K562 (cell line): ENCODE measurements around the gene FBXO48. TPM values are rescaled to one million over a fixed set of nuclear protein-coding genes. Genes with fewer than 3 reads are reported as not detected.

ENCODE experiments used
- ATAC-seq: fragments of 200-7000 bp; cut with Tn5 transposase; 3 replicates; pipeline ENCODE4 v1.9.1; 2020; ENCODE audit warnings: moderate library complexity
- Bru-seq: library from RNA; stranded (reverse); fragments of 400-500 nt; gene quantifications from one replicate; lab custom pipeline; 2021; lab: Mats Ljungman, UMichigan
- BruChase-seq, 2 experiments: library from RNA; stranded (reverse); fragments of 400-500 nt; gene quantifications; one replicate each; lab custom pipeline; 2021; lab: Mats Ljungman, UMichigan
- BruUV-seq: library from RNA; stranded (reverse); fragments of 400-500 nt; replicated peaks from 2 replicates; lab custom pipeline; 2021; lab: Mats Ljungman, UMichigan
- CTCF ChIA-PET: fragments of 300-600 bp; formaldehyde crosslinking; extraction: SDS; loops from one replicate; lab custom pipeline; 2021; ENCODE audit warnings: low intra/inter-chr PET ratio; lab: Yijun Ruan, JAX
- POLR2A ChIA-PET: fragments of 300-600, 350-650 bp; sonication (Branson Sonifier 250); formaldehyde crosslinking; extraction: SDS; loops from one replicate; lab custom pipeline; 2021; ENCODE audit warnings: antibody characterized with exemption, inconsistent platforms; lab: Yijun Ruan, JAX
- DNase-seq, 4 experiments: peaks; one replicate each; pipeline versions ENCODE4 v3.0.0 to v3.0.0-alpha.2; 2011 to 2018; ENCODE audit warnings: low spot score in 3 of 4, mixed read lengths in 3 of 4; ENCODE audit errors: extremely low read depth in 1 of 4
- FAIRE-seq: peaks from 2 replicates; lab custom pipeline; 2011; peaks lifted over from hg19 to GRCh38; lab: Jason Lieb, UNC
- H2AFZ ChIP-seq: 2 replicates; pipeline ENCODE4 v1.6.0; 2011; ENCODE audit warnings: low read depth, low read length, control low read depth, inconsistent platforms
- H3K27ac ChIP-seq: fragments of 200-600 bp; 3 replicates; pipeline ENCODE4 v1.8.0; 2011; ENCODE audit warnings: low read depth, mild to moderate bottlenecking, control low read depth, inconsistent platforms, low read length, moderate library complexity, mixed read lengths; ENCODE audit errors: extremely low read depth
- H3K27me3 ChIP-seq, 2 experiments: fragments of 300-600 bp in 1 of 2; 2 replicates in 1 of 2; 3 replicates in 1 of 2; pipeline versions ENCODE4 v1.6.0 to v1.8.0; 2011; ENCODE audit warnings: inconsistent platforms in 2 of 2, low read length in 2 of 2, mild to moderate bottlenecking in 1 of 2, mixed read lengths in 1 of 2, moderate library complexity in 1 of 2; ENCODE audit not compliant: control insufficient read depth in 2 of 2, insufficient read depth in 2 of 2
- H3K36me3 ChIP-seq: fragments of 300-600 bp; 3 replicates; pipeline ENCODE4 v1.8.0; 2011; ENCODE audit warnings: mild to moderate bottlenecking, low read length, inconsistent platforms; ENCODE audit not compliant: control insufficient read depth, insufficient read depth
- H3K4me1 ChIP-seq, 2 experiments: fragments of 200-600 bp in 1 of 2; replicated peaks in 1 of 2; 2 replicates in 1 of 2; 3 replicates in 1 of 2; pipeline versions ENCODE4 v1.5.1 to v1.8.0; 2011; ENCODE audit warnings: inconsistent platforms in 2 of 2, low read length in 2 of 2, mild to moderate bottlenecking in 1 of 2, mixed read lengths in 1 of 2, moderate library complexity in 1 of 2; ENCODE audit not compliant: control insufficient read depth in 2 of 2, insufficient read depth in 2 of 2
- H3K4me2 ChIP-seq: 2 replicates; pipeline ENCODE4 v1.6.1; 2011; ENCODE audit warnings: low read length, control low read depth, inconsistent platforms, mixed read lengths; ENCODE audit not compliant: insufficient read depth
- H3K4me3 ChIP-seq: fragments of 200-600 bp; sonication (generic), shearing (Covaris generic); 2 replicates; pipeline ENCODE4 v1.5.1; 2016; ENCODE audit warnings: control low read depth, inconsistent platforms
- H3K79me2 ChIP-seq: fragments of 200-600 bp; 3 replicates; pipeline ENCODE4 v1.8.0; 2011; ENCODE audit warnings: low read length, inconsistent platforms; ENCODE audit not compliant: control insufficient read depth, insufficient read depth
- H3K9ac ChIP-seq, 2 experiments: 2 replicates each; pipeline versions ENCODE4 v1.6.0 to v1.6.1; 2011; ENCODE audit warnings: low read depth in 2 of 2, low read length in 2 of 2, control low read depth in 1 of 2, inconsistent platforms in 1 of 2, mild to moderate bottlenecking in 1 of 2, mixed read lengths in 1 of 2; ENCODE audit not compliant: insufficient read depth in 1 of 2
- H3K9me1 ChIP-seq: one replicate; pipeline ENCODE4 v1.6.0; 2011; ENCODE audit warnings: inconsistent platforms, mild to moderate bottlenecking, low read length, moderate library complexity; ENCODE audit not compliant: control insufficient read depth, insufficient read depth
- H3K9me3 ChIP-seq: replicated peaks from 2 replicates; pipeline ENCODE4 v1.5.1; 2011; ENCODE audit warnings: low read depth, low read length, inconsistent platforms; ENCODE audit not compliant: control insufficient read depth, insufficient read depth
- H4K20me1 ChIP-seq: replicated peaks from 2 replicates; pipeline ENCODE4 v1.6.1; 2011; ENCODE audit warnings: low read length, inconsistent platforms, mixed read lengths; ENCODE audit not compliant: control insufficient read depth, insufficient read depth
- CTBP1 ChIP-seq: fragments of 450-650 bp; IDR thresholded peaks from 2 replicates; pipeline ENCODE4 v1.6.1; 2016; ENCODE audit warnings: borderline replicate concordance
- ETS2 ChIP-seq: IDR thresholded peaks from 2 replicates; pipeline ENCODE4 v1.6.1; 2016; ENCODE audit warnings: borderline replicate concordance, missing genetic modification characterization, mild to moderate bottlenecking, moderate library complexity, missing compliant biosample characterization; ENCODE audit not compliant: poor library complexity, severe bottlenecking
- ETV1 ChIP-seq: fragments of 450-650 bp; conservative IDR thresholded peaks from 2 replicates; pipeline ENCODE4 v1.6.1; 2016; ENCODE audit warnings: missing genetic modification characterization, control low read depth, low read depth, missing compliant biosample characterization
- NBN ChIP-seq: fragments of 450-650 bp; IDR thresholded peaks from 2 replicates; pipeline ENCODE4 v1.6.1; 2016; ENCODE audit warnings: low read depth, mild to moderate bottlenecking
- OTX1 ChIP-seq: fragments of 450-650 bp; formaldehyde crosslinking; IDR thresholded peaks from 2 replicates; pipeline ENCODE4 v1.4.0; 2022; ENCODE audit warnings: mild to moderate bottlenecking
- PRMT5 ChIP-seq: sonication (generic); formaldehyde crosslinking; IDR thresholded peaks from 2 replicates; pipeline ENCODE4 v1.5.0; 2020; ENCODE audit warnings: missing genetic modification reagents
- SIN3A ChIP-seq, 2 experiments: fragments of 150-350 bp in 1 of 2; IDR thresholded peaks; 2 replicates each; pipeline ENCODE4 v1.6.1; 2011 to 2016; ENCODE audit warnings: borderline replicate concordance in 2 of 2, low read depth in 2 of 2, low read length in 2 of 2, mild to moderate bottlenecking in 2 of 2, moderate library complexity in 2 of 2; ENCODE audit not compliant: control insufficient read depth in 1 of 2
- SNAPC5 ChIP-seq: fragments of 250-450 bp; sonication (Bioruptor Pico); IDR thresholded peaks from 2 replicates; pipeline ENCODE4 v1.8.0; 2021; ENCODE audit warnings: moderate library complexity, mild to moderate bottlenecking, inconsistent platforms
- SRSF9 ChIP-seq: fragments of 200-400 bp; formaldehyde crosslinking; IDR thresholded peaks from 2 replicates; pipeline ENCODE4 v1.6.1; 2017; ENCODE audit warnings: low read depth, low read length, borderline replicate concordance
- THAP7 ChIP-seq: fragments of 250-450 bp; sonication (Bioruptor Pico); IDR thresholded peaks from 2 replicates; pipeline ENCODE4 v1.5.0; 2021
- ZNF140 ChIP-seq: fragments of 250-450 bp; sonication (Bioruptor Pico); IDR thresholded peaks from 2 replicates; pipeline ENCODE4 v1.8.0; 2021; ENCODE audit warnings: moderate library complexity, mild to moderate bottlenecking, inconsistent platforms
- WGBS: fragments of 100-300 bp; shearing (Covaris generic); methylation state at CpG from one replicate; pipeline ENCODE4 v1.1.6; 2016; ENCODE audit warnings: low coverage, mixed read lengths; ENCODE audit not compliant: insufficient coverage; ENCODE audit errors: missing lambda C conversion rate; 5-methylcytosine and 5-hydroxymethylcytosine counted together
- in situ Hi-C: fragments of 300-500 bp; cut with MboI; formaldehyde crosslinking; loops from 4 replicates; pipeline ENCODE4 v1.15.0; 2018; ENCODE audit warnings: inconsistent platforms, mixed read lengths
- intact Hi-C: fragments of 100-400 bp; cut with micrococcal nuclease; formaldehyde crosslinking; loops from 2 replicates; pipeline ENCODE4 v1.14.2; 2022
- long read RNA-seq, 3 experiments: library from polyadenylated mRNA in 2 of 3; library from RNA in 1 of 3; unstranded in 2 of 3; stranded (forward) in 1 of 3; transcript quantifications; one replicate each; pipeline ENCODE4 v2.0.0, GENCODE V29; 2019 to 2022
- polyA minus RNA-seq, 3 experiments: library from RNA; depleted of rRNA, polyadenylated mRNA; stranded (reverse); fragments of >200 nt; gene quantifications; 2 replicates each; pipeline ENCODE4 v1.2.3, GENCODE V29; 2011
- polyA plus RNA-seq, 8 experiments: library from polyadenylated mRNA; depleted of rRNA in 4 of 8; stranded (reverse) in 5 of 8; unstranded in 3 of 8; fragments of >200 nt; fragmentation: Nextera tagmentation in 2 of 8; fragmentation: Illumina TruSeq in 1 of 8; extraction: Ambion mirVana in 2 of 8; extraction: Trizol in 1 of 8; gene quantifications; 2 replicates each; pipeline versions ENCODE4 v1.2.1 to v1.2.3, GENCODE V29; 2011 to 2014; ENCODE audit warnings: inconsistent platforms in 1 of 8, missing spikeins in 1 of 8
- total RNA-seq, 7 experiments: library from RNA; depleted of rRNA in 6 of 7; stranded (reverse); fragments of >200 nt in 6 of 7; fragmentation: Illumina TruSeq in 2 of 7; extraction: Trizol in 2 of 7; gene quantifications; 2 replicates each; pipeline versions ENCODE4 v1.2.1 to v1.2.3, GENCODE V29; 2011 to 2021; ENCODE audit warnings: low replicate concordance in 1 of 7
- TF ChIP-seq, protein P1 (sequence below): fragments of 250-450 bp; sonication (Bioruptor Pico); IDR thresholded peaks from 2 replicates; pipeline ENCODE4 v1.5.0; 2020; ENCODE audit warnings: mild to moderate bottlenecking

The FBXO48 gene, protein sequence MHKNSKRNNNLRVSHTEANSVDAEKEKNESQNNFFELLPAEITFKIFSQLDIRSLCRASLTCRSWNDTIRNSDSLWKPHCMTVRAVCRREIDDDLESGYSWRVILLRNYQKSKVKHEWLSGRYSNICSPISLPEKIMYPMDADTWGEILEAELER
- total RNA-seq (2011; cell fraction: chromatin; rRNA removed; ENCODE audit: low replicate concordance): 0.79 and 1.4 TPM in 2 replicates
- total RNA-seq (2011; cell fraction: nucleolus; rRNA removed): 0.79 and 0.83 TPM in 2 replicates
- 1.5 and 3.9 TPM in 2 replicates for total RNA-seq (2011; cell fraction: nucleoplasm; rRNA removed)
- total RNA-seq (2014; rRNA removed): 0.24 and 0.36 TPM in 2 replicates
- 0.73 and 0.93 TPM in 2 replicates for total RNA-seq (2014; rRNA removed; fragmentation: Illumina TruSeq; extraction: Trizol)
- 0.58 and 0.64 TPM in 2 replicates for total RNA-seq (2015; rRNA removed; fragmentation: Illumina TruSeq; extraction: Trizol)
- 0.64 and 0.65 TPM in 2 replicates for total RNA-seq (2021)
- 1.2 and 1.8 TPM in 2 replicates for polyA plus RNA-seq (2011; rRNA removed)
- 0.51 and 0.77 TPM in 2 replicates for polyA plus RNA-seq (2011; cell fraction: cytosol; rRNA removed)
- polyA plus RNA-seq (2011; cell fraction: nucleus; rRNA removed): 0.65 and 0.95 TPM in 2 replicates
- 0.39 and 1.1 TPM in 2 replicates for polyA plus RNA-seq (2012)
- 0.90 and 0.97 TPM in 2 replicates for polyA plus RNA-seq (2014; fragmentation: Illumina TruSeq; extraction: Trizol)
- polyA plus RNA-seq (2014; fragmentation: Nextera tagmentation; extraction: Ambion mirVana): under 1 TPM; 0.74 to 0.79 TPM
- polyA plus RNA-seq (2014; rRNA removed): 0.69 and 0.84 TPM in 2 replicates
- 1.0 and 1.4 TPM in 2 replicates for polyA minus RNA-seq (2011; rRNA and poly(A)+ RNA removed)
- 0.48 TPM in 1 of 2 replicates, not detected in the other for polyA minus RNA-seq (2011; cell fraction: cytosol; rRNA and poly(A)+ RNA removed)
- polyA minus RNA-seq (2011; cell fraction: nucleus; rRNA and poly(A)+ RNA removed): 0.78 and 0.81 TPM in 2 replicates
- percentile 55 among the genes with signal in this experiment for Bru-seq, nascent RNA
- percentile 57 among the genes with signal in this experiment for BruChase-seq, experiment 1, labeled RNA remaining after a 2-hour chase
- BruChase-seq, experiment 2, labeled RNA remaining after a 6-hour chase: percentile 56 among the genes with signal in this experiment
- long read RNA-seq, experiment 1, partial matches to known transcripts: 0 of 1 reads
- long read RNA-seq, experiment 1, other reads (novel, unspliced or antisense): 1 of 1 reads
- long read RNA-seq, experiment 2: 0 reads
- long read RNA-seq, experiment 3, full-length matches to known transcripts: 1 of 1 reads
- long read RNA-seq, experiment 3, partial matches to known transcripts: 0 of 1 reads
- long read RNA-seq, experiment 3, other reads (novel, unspliced or antisense): 0 of 1 reads

GRCh38 chr2:68467077-68467960, at the start of gene FBXO48, which contains the start of gene APLF:
Gene FBXO48 (minus strand): TSS chr2:68467294. CDS start chr2:68465145, 2,149 bp downstream.
Gene APLF (plus strand): TSS chr2:68467585. CDS start chr2:68467732, 147 bp downstream.
- no TSS peak for BruUV-seq
- peak within 1 kb of the TSS; percentile 97 for H3K4me2 ChIP-seq
- peaks cover 3% of the 10 kb centered on the region; the same call in 2 of the 3 replicates for H3K79me2 ChIP-seq
- peak within 1 kb of the TSS; percentile 76 for H3K4me3 ChIP-seq
- under 1% methylated on average over 74 of the region's 82 CpGs for WGBS
- no peaks in the 10 kb centered on the region for H4K20me1 ChIP-seq
- H3K36me3 ChIP-seq: no peaks in the 10 kb centered on the region; the same call in 2 of the 3 replicates
- CTCF ChIA-PET: interaction anchor here (0.7 kb wide), 1 partner anchor 301 kb away, joined by 3 read pairs; no protein-coding TSS in a partner anchor
- intact Hi-C loops (loop anchor here (2.0 kb wide), 1 partner anchor 179 kb away; no protein-coding TSS in a partner anchor), in situ Hi-C loops (loop anchor here (10.0 kb wide), 1 partner anchor 367 kb away; no protein-coding TSS in a partner anchor)
- peak within 1 kb of the TSS; percentile 94 for H2AFZ ChIP-seq
- H3K27me3 ChIP-seq: no peaks in the 10 kb centered on the region; a peak in 1 of 5 replicates
- H3K9ac ChIP-seq: peak within 1 kb of the TSS; percentile 81 to 97
- ATAC-seq (peak; percentile 97), DNase-seq (peak; percentile 87 to 99 (median 92)), FAIRE-seq (peak; percentile 88)
- H3K4me1 ChIP-seq: peaks cover 8 to 30% of the 10 kb centered on the region in 2 experiments; a peak in 4 of 5 replicates
- H3K9me3 ChIP-seq: no peaks in the 10 kb centered on the region
- H3K27ac ChIP-seq: peak within 1 kb of the TSS; percentile 85
- POLR2A ChIA-PET: interaction anchor here (0.5 to 1.4 kb wide), 7 partner anchors 11 to 921 kb away, joined by 3 to 5 read pairs (median 3); no protein-coding TSS in a partner anchor
- no peaks in the 10 kb centered on the region for H3K9me1 ChIP-seq
- no peak for TF ChIP-seq THAP7
- no peak; the same call in 1 of the 2 replicates for TF ChIP-seq CTBP1
- no peak for TF ChIP-seq PRMT5
- no peak for TF ChIP-seq ETV1 (tag)
- TF ChIP-seq, protein P1, sequence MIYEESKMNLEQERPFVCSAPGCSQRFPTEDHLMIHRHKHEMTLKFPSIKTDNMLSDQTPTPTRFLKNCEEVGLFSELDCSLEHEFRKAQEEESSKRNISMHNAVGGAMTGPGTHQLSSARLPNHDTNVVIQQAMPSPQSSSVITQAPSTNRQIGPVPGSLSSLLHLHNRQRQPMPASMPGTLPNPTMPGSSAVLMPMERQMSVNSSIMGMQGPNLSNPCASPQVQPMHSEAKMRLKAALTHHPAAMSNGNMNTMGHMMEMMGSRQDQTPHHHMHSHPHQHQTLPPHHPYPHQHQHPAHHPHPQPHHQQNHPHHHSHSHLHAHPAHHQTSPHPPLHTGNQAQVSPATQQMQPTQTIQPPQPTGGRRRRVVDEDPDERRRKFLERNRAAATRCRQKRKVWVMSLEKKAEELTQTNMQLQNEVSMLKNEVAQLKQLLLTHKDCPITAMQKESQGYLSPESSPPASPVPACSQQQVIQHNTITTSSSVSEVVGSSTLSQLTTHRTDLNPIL (CRISPR knock-in tag): no peak
- TF ChIP-seq SIN3A (IDR thresholded peaks at IDR 0.05; ENCODE audit: borderline replicate concordance in 2 of 2, control insufficient read depth in 1 of 2, low read depth in 2 of 2, low read length in 2 of 2): peak; percentile 72 to 85
- TF ChIP-seq ETS2 (tag): no peak
- TF ChIP-seq NBN: no peak
- no peak for TF ChIP-seq SRSF9
- no peak for TF ChIP-seq ZNF140
- no peak for TF ChIP-seq OTX1
- TF ChIP-seq SNAPC5: no peak
